GM21786 (cell line): ENCODE measurements around the gene ERICH2.

Experiments used
- ATAC-seq: cut with Tn5 transposase; IDR thresholded peaks from one replicate; pipeline ENCODE4 v1.9.1; 2021; ENCODE audit not compliant: unreplicated experiment

ERICH2 gene

DNA sequence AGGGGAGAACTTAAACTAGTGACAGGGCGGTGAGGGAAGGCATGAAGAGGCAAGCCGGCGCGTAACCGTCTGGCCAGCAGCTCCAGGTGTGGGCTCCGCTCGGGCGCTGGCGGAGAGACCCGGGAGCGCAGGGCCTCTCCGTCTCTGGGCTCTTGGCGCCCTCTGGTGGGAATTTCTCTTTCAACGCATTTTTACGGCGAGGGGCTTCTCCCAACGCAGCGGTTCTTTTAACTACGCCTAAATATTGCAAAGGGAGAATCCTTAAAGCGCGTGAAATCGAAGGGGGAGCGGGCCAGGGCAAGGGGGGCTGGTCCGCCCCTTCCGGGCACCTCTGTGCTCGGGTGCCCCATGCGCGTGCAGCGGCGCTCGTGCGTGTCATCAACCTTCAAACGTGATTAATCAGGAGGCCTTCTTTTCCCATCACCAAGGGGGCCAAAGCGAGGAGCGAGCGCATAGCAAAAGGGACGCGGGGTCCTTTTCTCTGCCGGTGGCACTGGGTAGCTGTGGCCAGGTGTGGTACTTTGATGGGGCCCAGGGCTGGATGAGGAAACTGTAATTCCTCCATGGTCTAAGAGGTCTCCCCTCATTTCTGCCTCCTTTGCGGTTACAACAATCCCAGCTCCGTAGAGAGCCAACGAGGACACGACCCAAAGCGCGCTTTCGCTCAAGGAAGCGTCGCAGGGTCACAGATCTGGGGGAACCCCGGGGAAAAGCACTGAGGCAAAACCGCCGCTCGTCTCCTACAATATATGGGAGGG is 45.7 kb downstream of the ERICH2 start:
- peak; percentile 38 for ATAC-seq

DNA sequence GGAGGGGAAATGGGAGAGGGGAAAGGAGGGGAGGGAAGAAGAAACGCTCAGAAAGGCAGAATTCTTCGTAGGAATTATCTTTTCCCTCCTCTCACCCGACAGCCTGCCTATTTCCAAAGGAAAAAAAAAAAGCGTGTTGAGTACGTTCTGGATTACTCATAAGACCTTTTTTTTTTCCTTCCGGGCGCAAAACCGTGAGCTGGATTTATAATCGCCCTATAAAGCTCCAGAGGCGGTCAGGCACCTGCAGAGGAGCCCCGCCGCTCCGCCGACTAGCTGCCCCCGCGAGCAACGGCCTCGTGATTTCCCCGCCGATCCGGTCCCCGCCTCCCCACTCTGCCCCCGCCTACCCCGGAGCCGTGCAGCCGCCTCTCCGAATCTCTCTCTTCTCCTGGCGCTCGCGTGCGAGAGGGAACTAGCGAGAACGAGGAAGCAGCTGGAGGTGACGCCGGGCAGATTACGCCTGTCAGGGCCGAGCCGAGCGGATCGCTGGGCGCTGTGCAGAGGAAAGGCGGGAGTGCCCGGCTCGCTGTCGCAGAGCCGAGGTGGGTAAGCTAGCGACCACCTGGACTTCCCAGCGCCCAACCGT is 46.4 kb downstream of the ERICH2 start, which contains the start of gene GAD1:
TSS of gene GAD1 (plus strand) at position 384 of the 589 bp plus-strand sequence. CDS start 1,705 bp downstream, outside the sequence.
- ATAC-seq, result no peak

DNA sequence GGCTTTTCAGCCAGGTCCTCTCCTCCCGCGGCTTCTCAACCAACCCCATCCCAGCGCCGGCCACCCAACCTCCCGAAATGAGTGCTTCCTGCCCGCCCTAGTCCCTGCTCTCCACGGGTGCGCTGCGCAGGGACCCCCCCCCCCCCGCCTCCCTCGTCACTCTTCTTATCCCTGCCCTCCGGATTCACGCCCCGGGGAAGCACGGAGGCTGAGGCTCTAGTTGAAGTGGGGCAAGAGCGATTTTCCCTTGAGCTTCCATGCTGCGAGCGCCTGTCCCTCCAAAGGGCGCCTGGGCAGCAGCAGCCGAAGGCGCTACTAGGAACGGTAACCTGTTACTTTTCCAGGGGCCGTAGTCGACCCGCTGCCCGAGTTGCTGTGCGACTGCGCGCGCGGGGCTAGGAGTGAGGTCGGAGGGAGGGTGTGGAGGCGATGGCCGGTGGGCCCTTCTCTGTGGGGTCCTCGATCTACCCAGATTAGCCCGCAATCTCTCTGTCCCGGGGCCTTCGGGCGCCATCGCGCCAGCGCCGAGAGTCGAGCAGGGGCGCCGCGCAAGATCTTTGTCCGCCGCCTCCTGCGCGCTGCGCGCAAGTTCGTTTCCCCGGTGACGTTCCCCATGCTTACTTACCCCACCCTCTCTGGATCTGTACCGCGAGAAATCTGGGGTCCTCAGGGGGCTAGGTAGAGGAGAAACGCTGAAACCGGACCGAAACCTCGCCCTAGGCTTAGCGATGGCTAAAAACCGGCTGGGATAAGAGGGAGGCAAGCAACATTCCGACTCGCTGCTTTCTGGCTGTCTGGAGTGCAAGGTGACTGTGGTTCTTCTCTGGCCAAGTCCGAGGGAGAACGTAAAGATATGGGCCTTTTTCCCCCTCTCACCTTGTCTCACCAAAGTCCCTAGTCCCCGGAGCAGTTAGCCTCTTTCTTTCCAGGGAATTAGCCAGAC is 47.2 kb downstream of the ERICH2 start:
- ATAC-seq, result no peak

DNA sequence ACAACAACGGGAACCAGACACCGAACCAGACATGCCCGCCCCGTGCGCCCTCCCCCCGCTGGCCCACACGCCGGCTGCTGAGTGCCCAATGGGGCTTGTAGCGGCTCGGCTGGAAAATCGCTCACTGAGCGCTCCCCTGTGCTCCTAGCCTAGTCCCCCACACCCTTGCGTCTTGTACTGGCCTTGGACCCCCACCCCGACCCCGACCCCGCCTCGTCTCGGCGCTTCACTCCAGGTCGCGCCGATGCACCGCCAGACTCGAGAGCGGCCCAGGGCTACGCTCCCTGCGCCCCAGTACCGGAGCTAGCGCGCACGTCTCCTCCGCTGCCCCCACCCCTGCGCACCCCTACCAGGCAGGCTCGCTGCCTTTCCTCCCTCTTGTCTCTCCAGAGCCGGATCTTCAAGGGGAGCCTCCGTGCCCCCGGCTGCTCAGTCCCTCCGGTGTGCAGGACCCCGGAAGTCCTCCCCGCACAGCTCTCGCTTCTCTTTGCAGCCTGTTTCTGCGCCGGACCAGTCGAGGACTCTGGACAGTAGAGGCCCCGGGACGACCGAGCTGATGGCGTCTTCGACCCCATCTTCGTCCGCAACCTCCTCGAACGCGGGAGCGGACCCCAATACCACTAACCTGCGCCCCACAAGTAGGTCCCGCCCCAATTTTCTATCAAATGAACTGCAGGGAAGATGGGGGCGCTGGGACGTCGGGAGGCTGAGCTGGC is 48.0 kb downstream of the ERICH2 start:
- no peak for ATAC-seq

DNA sequence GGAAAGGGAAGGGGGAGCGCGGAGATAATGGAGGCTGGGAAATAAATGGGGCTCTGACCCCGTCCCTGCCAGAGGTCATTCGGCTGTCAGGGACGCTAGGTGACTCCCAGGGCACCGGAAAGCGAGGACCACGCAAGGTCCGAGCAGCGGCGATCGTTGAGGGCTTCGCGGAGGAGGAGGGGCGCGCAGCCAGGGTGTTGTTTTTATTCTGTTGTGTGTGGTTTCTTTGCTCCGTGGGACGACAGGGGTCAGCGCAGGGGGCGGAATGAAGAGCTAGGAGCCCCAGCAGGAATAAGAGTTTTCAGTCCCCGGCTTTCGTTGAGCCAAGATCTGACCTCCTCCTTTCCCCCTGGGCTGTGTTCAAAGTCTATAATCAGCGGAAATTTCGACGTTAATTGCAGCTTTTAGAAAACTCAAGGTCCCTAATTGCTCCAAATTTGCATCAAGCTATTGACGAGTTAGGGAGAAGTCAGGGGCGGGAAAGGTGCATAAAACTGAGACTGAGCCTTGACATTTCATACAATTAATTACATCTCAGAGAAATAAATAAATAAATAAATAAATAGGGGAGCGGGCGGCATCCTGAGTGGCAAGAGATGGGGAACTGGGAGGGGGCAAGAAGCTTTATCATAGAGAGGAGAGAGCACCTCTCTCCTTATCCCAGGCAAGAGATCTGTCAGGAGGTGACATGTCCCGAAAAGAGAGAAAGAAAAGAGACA is 48.7 kb downstream of the ERICH2 start:
- ATAC-seq, result no peak

DNA sequence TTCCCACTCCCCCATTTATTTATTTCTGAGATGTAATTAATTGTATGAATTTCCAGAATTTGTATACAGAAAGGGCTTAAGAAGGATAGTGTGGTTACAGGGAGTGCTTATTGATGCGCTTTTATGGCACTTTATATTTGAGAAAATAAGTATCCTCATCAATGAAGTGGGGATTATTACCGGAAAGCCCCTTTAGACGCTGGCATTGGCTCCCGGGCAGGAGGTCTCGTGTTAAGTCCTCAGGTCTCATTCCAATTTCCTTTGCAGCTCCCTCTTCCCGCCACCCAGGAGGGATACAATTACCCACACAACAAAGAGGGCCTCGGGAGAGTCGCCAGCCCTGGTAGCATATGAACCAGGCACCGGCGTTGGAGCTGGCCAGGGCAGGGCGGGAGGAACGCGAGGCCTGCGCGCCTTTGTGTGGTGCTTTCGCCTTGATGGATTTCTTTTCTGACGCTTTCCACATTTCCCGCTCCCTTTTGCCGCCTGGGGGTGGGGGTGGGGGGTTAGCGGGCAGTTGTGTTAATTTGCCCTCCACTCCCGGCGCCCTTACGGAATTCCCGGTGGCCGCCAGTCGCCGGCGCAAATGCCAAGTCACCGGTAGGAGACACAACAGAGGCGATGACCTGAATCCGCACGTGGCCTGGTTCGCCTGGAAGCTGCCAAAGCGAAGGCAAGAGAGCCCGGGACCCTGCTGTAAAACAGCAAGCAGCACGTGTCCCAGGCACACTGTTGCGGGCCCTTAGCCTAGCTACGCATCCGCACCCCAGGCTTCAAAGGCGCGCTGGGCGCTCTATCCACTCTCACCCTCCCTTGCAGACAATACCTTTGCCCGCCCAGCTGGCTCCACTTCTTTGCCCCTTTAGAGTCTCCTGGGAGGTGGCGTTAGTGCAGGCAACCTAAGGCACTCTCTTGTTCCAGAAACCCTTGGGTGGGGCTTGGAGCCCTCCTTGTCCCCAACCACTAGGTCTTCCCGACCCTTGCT is 49.8 kb downstream of the ERICH2 start:
- no peak for ATAC-seq

DNA sequence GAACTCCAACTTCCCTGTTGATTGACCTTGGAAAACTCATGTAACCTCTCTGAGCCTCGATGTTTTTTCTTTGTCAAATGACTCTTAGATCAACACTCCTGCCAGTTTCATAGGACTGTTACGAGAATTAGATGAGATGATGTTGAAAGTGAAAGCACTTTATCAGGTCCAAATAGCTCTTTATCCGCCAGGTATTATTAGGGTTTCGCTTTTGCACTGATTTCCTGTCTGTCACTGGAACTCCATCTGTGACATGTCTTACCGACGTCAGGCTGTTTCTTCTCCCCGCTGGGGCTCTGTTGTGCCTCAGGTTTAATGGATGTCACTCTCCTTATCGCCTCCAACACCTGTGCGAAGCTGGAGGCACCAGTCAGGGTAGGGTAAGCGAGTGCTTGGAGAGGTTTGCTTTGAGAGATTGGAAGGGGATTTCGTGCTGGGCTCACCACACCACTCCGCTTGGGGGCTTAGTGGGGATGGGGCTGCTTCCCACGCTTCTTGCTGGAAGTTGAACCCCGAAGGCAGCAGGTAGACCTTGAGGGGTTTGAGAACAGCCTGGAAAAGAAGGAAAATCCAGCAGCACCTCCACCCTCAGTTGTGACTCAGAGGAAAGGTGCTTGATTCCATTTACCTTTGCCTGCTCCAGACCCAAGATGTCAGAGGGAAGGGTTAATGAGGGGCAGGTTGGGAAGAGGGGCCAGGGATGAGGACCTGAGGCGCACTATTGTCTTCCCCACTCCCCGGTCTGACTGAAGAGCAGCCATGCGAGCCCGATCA is 50.8 kb downstream of the ERICH2 start:
- no peak for ATAC-seq

DNA sequence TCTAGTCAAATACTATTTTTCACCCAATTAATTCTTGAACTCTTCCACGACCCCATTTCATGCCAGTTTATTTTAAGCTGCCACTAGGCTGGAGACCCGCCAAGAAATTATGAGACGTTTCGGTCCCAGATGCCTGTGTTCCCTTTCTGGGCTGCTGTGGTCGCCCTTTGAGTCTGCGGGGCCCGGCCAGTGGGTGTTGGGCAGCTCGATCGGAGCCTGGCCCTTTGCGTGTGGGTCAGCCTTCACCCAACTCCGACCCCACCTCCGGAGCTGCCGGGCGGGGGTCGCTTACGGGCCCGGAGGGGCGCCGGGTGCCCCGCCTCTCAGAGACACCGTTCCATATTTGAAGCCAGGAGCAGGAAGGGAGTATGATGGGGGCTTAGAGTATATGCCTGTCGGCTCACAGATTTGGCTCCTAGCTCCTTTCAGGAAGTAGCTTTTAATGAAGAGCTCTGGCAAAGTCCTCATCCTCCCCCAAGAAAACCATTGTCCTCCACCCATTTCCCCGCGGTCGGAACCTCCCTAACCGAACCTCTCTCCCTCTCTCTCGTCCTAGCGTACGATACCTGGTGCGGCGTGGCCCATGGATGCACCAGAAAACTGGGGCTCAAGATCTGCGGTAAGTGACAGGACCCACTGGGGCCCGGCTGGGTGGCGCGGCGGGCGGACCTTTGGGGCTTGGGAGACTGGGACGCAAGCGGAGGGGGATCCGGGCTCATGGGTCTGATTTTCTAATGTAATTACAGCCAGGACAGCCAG is 51.5 kb downstream of the ERICH2 start:
- no peak for ATAC-seq

DNA sequence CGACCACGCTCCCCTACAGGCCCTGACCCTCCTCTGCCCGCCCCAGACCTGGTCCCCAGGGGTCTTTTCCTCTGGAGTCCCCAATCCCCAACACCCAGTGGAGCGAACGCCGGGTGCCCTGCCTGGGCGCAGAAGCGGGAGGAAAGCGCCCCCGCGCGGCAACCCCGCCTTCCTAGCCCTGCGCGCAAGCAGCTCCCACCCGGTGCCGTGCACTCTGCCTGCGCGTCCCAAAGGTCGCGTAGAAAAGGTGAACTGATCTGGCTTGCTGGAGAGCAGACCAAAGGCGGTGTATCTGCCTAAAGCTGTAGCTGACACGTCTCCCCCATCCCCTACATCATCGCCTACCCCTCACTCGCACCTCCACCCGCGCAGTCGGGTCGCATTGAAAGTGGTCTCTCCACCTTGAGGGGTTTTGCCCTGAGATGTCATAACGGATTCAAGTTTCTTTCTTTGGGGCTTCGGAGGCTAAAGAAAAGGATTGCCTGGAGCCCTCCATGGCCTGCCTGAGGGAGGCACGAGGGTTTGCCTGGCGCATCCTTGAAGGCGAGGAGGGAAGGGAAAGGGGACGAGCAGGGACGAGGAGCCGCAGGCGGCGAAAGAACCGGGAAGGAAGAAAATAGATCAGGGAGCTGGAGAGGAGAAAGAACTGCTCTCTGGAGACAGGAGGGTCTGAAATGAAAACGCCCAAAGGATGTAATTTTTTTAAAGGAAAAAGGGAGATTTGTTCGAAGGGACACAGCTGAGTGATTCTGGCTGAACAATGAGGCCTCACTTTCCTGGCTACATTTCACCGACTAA is 52.3 kb downstream of the ERICH2 start:
- ATAC-seq, result no peak

DNA sequence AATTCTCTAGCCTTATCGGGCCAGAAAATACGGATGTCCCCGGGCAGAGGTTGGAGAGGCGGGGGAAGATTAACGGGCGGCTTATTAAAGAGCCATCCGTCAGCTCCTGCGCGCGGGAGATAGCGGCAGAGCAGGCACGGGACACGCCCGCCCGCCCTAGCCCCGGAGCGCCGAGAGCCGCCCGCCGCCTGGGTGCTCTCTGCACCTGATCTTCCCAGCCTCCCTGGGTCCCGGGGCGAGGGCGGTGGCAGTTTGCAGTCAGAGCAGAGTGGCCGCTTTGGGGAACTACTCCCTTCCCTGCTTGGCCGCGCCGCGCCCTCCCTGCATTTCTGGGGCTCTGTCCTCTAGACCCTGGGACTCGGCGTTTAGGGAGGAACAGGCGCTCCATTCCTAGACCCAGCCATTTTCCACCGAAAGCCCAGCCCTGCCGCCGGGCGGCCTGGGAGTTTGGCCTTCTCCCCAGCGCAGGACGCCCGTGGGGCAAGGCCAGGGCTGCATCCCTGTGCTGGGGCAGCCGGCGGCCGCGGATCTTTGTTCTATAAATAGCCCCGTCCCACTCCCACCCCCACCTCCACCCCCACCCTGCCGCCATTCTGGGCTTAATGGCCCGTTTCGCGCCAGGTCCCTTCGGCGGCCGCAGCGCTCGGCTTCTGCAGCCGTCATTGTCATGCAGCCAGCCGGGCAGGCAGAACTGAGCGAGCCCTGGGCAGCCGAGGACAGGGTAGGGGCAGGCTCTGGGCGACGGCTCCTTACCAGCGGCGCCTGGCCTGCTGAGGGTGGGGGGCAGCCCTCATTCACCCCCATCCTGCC is 53.1 kb downstream of the ERICH2 start:
- no peak for ATAC-seq

DNA sequence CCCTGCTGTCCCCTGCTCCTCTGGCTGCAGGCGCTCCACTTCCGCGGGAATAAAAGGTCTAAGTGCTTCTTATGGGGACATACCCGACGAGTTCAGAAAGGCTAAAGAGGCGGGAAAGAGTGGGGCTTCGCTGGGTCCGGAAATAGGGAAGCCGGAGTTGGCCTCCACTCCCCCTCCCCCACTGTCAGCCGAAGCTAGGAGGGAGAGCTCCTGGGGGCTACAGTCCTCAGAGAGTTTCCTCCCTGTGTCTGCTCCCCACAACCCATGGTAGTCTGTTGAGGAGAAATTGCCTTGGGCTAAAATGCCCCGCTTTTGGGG is 53.7 kb downstream of the ERICH2 start:
- no peak for ATAC-seq

DNA sequence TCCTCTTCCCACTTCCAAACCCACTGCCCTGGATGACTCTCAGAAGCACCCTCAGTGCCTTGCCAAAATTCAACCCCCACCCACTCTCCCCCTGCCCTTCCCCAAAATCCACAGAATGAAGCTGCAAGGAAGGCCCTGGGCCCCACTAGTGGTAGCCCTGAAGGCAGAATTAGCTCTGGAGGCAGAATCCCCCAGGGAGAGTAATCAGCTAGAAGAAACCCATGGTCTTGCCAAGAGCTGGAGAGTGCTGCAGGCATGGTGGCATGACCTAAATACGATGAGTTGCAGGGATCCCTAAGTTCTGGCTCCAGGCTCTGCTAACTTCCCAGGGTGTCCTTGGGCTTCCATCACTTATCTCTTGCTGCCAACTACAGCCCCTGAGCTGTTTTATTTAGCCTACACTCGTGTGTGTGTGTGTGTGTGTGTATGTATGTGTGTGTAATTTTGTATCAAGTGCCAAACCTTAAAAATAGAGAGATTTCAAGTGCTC is 54.4 kb downstream of the ERICH2 start:
- no peak for ATAC-seq

DNA sequence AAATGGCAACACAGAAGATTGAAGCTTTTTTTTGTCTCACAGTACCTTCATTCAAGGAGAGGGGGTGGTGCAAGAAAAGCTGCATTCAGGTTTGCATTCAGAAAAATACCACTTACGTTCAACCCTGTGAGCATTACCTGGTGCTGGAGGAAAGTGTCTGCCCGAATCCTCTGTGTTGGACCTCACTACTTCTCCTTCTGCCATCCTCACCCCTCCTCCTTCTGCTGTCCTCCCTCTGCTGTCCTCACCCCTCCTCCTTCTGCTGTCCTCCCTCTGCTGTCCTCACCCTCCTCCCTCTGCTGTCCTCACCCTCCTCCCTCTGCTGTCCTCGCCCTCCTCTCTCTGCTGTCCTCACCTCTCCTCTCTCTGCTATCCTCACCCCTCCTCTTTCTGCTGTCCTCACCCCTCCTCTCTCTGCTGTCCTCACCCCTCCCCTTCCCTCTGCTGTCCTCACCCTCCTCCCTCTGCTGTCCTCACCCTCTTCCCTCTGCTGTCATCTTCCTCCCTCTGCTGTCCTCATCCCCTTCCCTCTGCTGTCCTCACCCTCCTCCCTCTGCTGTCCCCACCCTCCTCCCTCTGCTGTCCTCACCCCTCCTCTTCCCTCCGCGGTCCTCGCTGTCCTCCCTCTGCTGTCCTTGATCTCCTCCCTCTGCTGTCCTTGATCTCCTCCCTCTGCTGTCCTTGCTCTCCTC is 57.8 kb downstream of the ERICH2 start:
- no peak for ATAC-seq

DNA sequence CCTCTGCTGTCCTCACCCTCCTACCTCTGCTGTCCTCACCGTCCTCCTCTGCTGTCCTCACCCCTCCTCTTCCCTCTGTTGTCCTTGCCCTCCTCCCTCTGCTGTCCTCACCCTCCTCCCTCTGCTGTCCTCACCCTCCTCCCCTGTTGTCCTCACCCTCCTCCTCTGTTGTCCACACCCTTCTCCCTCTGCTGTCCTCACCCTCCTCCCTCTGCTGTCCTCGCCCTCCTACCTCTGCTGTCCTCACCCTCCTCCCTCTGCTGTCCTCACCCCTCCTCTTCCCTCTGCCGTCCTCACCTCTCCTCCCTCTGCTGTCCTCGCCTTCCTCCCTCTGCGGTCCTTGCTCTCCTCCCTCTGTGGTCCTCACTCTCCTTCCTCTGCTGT is 58.3 kb downstream of the ERICH2 start:
- no peak for ATAC-seq

DNA sequence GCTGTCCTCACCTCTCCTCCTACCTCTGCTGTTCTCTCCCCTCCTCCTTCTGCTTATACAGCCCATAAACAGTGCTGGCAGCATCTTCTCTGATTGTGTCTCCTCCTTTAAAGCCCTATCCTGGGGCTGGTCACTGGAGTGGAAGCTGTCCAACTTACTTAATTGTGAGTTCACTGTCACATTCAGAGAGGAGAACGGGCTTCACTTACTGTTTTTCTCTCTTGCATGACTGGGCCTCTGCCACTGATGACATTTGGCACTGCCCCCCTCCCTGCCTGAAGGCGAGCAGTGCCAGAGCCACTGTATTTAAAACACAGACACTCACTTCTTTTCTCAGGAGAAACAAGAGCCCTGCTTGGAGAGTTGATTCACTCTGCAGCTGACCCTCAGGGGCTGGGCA is 58.9 kb downstream of the ERICH2 start:
- ATAC-seq, result no peak
